ENCODE data around the gene AGBL4.

AGBL4 gene

DNA sequence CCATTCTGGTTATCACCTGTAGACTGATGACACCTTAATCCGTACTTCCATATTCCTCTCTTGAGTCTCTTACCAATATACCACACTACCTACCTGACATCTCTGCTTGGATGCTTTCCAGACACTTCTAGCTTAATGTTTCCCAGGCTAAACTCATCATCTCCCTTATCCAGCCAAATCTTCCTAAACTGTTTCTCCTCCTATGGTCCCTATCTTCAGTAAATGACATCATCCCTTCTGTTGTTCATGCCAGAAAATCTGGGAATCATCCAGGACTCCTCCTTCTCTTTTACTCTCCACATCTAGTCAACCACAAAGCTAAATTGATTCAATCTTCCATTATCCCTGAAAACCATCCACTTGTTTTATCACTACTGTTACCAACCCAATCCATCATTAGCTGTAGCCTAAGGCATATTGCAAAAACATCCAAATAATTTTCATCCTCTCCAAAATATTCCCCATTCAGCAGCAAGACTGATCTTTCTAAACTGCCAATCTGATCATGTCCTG, 783.0 kb downstream of the AGBL4 start:
- H3K4me3 ChIP-seq (ENCODE audit: low read length) = no peak overlapping the region

DNA sequence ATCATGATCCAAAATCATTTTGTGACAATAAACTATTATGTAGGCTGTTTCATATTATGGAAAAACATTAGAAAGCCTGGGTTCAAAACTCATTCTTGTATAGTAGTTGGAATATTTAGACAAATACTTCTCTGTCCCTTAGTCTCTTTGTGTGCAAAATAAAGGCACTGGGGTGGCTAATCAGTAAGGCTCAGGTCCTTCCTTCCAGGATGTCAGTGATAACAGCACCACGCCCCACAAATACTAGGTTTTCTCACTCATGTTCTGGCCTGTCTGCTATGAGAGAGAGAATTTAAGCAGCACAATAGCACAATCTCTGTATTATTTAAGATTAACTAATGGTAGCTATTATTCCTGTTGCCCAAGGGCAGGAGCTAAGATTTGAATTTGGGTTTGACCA, 788.8 kb downstream of the AGBL4 start:
- no peak for DNase-seq (ENCODE audit: low read depth)
- TF ChIP-seq, protein P1, sequence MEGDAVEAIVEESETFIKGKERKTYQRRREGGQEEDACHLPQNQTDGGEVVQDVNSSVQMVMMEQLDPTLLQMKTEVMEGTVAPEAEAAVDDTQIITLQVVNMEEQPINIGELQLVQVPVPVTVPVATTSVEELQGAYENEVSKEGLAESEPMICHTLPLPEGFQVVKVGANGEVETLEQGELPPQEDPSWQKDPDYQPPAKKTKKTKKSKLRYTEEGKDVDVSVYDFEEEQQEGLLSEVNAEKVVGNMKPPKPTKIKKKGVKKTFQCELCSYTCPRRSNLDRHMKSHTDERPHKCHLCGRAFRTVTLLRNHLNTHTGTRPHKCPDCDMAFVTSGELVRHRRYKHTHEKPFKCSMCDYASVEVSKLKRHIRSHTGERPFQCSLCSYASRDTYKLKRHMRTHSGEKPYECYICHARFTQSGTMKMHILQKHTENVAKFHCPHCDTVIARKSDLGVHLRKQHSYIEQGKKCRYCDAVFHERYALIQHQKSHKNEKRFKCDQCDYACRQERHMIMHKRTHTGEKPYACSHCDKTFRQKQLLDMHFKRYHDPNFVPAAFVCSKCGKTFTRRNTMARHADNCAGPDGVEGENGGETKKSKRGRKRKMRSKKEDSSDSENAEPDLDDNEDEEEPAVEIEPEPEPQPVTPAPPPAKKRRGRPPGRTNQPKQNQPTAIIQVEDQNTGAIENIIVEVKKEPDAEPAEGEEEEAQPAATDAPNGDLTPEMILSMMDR (IDR thresholded peaks at IDR 0.05; ENCODE audit: insufficient read depth, low read depth, low read length, missing control alignments) = no peak
- H3K4me3 ChIP-seq (ENCODE audit: low read length) = no peak overlapping the region

More for the DNA sequence above, 783.0 kb downstream of the AGBL4 start:
- DNase-seq (ENCODE audit: low read depth) = no peak
- TF ChIP-seq, protein P1 (IDR thresholded peaks at IDR 0.05; ENCODE audit: insufficient read depth, low read depth, low read length, missing control alignments) = no peak

DNA sequence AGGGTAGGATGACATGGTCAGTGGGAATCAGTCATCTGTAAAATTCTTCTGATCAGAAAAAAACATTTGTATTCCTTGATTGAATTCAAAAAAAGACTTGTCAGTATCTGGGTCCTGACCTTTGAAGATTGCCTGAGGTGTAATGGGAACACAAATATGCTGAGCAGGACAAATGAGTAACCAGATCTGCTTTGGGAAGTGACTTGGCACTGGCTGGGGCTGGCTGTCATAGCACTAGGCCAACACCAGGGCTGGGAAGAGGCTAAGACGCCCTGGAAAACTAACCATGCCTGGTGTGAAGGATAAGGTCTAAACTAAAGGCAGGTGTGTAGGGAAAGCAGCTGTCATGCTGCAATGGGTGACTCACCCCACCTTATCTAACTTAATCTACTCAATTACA, 794.2 kb downstream of the AGBL4 start:
- H3K4me3 ChIP-seq (ENCODE audit: low read length) = no peak overlapping the region
- TF ChIP-seq, protein P1 (IDR thresholded peaks at IDR 0.05; ENCODE audit: insufficient read depth, low read depth, low read length, missing control alignments) = peak; percentile 4
- DNase-seq (ENCODE audit: low read depth) = peak; percentile 1

DNA sequence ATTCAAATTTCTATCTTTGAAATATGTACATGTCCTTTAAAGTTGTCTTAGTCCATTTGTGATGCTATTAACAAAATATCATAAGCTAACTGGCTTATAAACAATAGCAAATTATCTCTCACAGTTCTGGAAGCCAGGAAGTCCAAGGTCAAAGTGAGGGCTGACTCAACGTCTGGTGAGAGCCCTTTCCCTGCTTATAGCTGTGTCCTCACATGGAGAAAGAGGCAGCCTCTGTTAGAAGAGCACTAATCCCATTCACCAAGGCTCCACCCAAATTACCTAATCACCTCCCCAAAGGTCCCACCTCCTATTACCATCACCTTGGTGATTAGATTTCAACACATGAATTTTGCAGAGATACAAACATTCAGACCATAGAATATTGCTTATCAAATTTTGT, 797.0 kb downstream of the AGBL4 start:
- no peak overlapping the region for H3K4me3 ChIP-seq (ENCODE audit: low read length)
- DNase-seq (ENCODE audit: low read depth) = no peak
- TF ChIP-seq, protein P1 (IDR thresholded peaks at IDR 0.05; ENCODE audit: insufficient read depth, low read depth, low read length, missing control alignments) = no peak

DNA sequence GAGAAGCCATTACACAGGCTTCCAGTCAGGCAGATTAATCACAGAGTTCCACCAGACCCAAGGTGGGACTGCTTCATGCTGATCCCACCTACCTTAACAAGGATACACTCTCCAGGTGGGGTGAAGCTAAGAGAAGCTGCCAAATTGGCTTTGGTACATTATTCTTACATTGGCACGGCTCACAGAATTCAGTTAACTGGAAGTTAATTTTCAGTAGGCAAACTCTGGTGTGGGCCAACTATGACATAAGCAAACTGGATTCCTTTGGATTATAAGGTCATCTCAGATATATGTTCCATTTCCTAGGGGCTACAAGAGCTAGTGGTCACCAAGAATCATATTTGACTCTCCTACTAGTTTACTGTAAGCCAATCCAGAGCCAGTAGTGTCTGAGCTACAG, 798.3 kb downstream of the AGBL4 start:
- TF ChIP-seq, protein P1 (IDR thresholded peaks at IDR 0.05; ENCODE audit: insufficient read depth, low read depth, low read length, missing control alignments) = no peak
- DNase-seq (ENCODE audit: low read depth) = no peak
- H3K4me3 ChIP-seq (ENCODE audit: low read length) = no peak overlapping the region

DNA sequence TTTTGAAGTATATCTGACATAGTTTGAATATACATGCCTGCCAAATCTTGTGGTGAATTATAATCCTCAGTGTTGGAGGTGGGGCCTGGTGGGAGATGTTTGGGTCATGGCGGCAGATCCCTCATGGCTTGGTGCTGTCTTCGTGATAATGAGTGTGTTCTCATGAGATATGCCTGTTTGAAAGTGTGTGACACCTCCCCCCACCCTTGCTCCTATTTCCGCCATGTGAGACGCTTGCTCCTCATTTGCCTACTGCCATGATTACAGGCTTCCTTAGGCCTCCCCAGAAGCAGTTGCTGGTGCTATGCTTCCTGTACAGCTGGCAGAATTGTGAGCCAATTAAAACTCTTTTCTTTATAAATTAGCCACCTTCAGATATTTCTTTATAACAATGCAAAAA, 810.5 kb downstream of the AGBL4 start:
- no peak for DNase-seq (ENCODE audit: low read depth)
- TF ChIP-seq, protein P1 (IDR thresholded peaks at IDR 0.05; ENCODE audit: insufficient read depth, low read depth, low read length, missing control alignments) = no peak
- H3K4me3 ChIP-seq (ENCODE audit: low read length) = no peak overlapping the region

DNA sequence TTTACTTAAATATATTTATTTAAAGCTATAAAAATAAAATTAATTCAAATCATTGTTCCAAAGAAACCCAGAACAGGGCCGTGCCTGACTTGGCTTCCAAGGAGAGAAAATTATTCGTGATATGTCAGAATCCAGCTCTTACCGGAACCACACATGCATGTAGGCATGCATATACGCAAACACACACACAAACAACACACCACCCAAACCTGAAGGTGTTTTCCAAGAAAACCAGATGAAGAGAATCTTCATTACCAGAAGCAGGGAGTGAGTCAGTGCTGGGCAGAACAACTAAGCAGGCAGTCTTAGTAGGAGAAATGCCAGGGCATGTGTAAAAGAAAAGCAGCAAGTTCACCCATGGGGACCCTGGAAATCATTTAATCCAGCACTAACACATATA, 815.0 kb downstream of the AGBL4 start:
- DNase-seq (ENCODE audit: low read depth) = no peak
- TF ChIP-seq, protein P1 (IDR thresholded peaks at IDR 0.05; ENCODE audit: insufficient read depth, low read depth, low read length, missing control alignments) = no peak

More for the DNA sequence above, 815.0 kb downstream of the AGBL4 start:
- H3K4me3 ChIP-seq (ENCODE audit: low read length) = no peak overlapping the region
